ENCODE data around the gene OLFM1.

The OLFM1 gene

GRCh38 chr9:135076876-135077430, 10.5 kb upstream of the OLFM1 start:
- DNase-seq (ENCODE audit: low read depth), result no peak

- no peak for DNase-seq (ENCODE audit: low read depth)
Observed at GRCh38 chr9:135077497-135078200, 9.8 kb upstream of the OLFM1 start.

GRCh38 chr9:135078361-135078821, 9.1 kb upstream of the OLFM1 start:
- DNase-seq (ENCODE audit: low read depth), result no peak

GRCh38 chr9:135079018-135079417, 8.4 kb upstream of the OLFM1 start:
- no peak for DNase-seq (ENCODE audit: low read depth)

- DNase-seq (ENCODE audit: low read depth), result no peak
Observed at GRCh38 chr9:135079676-135080075, 7.8 kb upstream of the OLFM1 start.

- DNase-seq (ENCODE audit: low read depth), result no peak
Observed at GRCh38 chr9:135080286-135081263, 6.9 kb upstream of the OLFM1 start.

- DNase-seq (ENCODE audit: low read depth), result no peak
Observed at GRCh38 chr9:135081264-135081660, 6.2 kb upstream of the OLFM1 start.

- no peak for DNase-seq (ENCODE audit: low read depth)
Observed at GRCh38 chr9:135081731-135082130, 5.7 kb upstream of the OLFM1 start.

- DNase-seq (ENCODE audit: low read depth), result no peak
Observed at GRCh38 chr9:135082536-135082935, 4.9 kb upstream of the OLFM1 start.

GRCh38 chr9:135083241-135083810, 4.1 kb upstream of the OLFM1 start:
- no peak for DNase-seq (ENCODE audit: low read depth)

- no peak for DNase-seq (ENCODE audit: low read depth)
Observed at GRCh38 chr9:135083831-135084230, 3.6 kb upstream of the OLFM1 start.

- DNase-seq (ENCODE audit: low read depth), result no peak
Observed at GRCh38 chr9:135084262-135084661, 3.2 kb upstream of the OLFM1 start.

- DNase-seq (ENCODE audit: low read depth), result no peak
Observed at GRCh38 chr9:135084881-135085760, 2.3 kb upstream of the OLFM1 start.

- no peak for DNase-seq (ENCODE audit: low read depth)
Observed at GRCh38 chr9:135085830-135086546, 1.5 kb upstream of the OLFM1 start.

- no peak for DNase-seq (ENCODE audit: low read depth)
Observed at GRCh38 chr9:135086597-135087488, 625 bp upstream of the OLFM1 start.

- DNase-seq (ENCODE audit: low read depth), result no peak
Observed at GRCh38 chr9:135087899-135088347, 455 bp downstream of the OLFM1 start.

GRCh38 chr9:135088348-135088978, 995 bp downstream of the OLFM1 start:
- DNase-seq (ENCODE audit: low read depth), result no peak

GRCh38 chr9:135088979-135089847, 1.7 kb downstream of the OLFM1 start:
- no peak for DNase-seq (ENCODE audit: low read depth)
